Measurements from ENCODE around the gene SUPT4H1. TPM values are rescaled to one million over a fixed set of nuclear protein-coding genes. Genes with fewer than 3 reads are reported as not detected.

SUPT4H1 gene
- total RNA-seq, 1 experiment from 2014 or later: 100.0 TPM

DNA sequence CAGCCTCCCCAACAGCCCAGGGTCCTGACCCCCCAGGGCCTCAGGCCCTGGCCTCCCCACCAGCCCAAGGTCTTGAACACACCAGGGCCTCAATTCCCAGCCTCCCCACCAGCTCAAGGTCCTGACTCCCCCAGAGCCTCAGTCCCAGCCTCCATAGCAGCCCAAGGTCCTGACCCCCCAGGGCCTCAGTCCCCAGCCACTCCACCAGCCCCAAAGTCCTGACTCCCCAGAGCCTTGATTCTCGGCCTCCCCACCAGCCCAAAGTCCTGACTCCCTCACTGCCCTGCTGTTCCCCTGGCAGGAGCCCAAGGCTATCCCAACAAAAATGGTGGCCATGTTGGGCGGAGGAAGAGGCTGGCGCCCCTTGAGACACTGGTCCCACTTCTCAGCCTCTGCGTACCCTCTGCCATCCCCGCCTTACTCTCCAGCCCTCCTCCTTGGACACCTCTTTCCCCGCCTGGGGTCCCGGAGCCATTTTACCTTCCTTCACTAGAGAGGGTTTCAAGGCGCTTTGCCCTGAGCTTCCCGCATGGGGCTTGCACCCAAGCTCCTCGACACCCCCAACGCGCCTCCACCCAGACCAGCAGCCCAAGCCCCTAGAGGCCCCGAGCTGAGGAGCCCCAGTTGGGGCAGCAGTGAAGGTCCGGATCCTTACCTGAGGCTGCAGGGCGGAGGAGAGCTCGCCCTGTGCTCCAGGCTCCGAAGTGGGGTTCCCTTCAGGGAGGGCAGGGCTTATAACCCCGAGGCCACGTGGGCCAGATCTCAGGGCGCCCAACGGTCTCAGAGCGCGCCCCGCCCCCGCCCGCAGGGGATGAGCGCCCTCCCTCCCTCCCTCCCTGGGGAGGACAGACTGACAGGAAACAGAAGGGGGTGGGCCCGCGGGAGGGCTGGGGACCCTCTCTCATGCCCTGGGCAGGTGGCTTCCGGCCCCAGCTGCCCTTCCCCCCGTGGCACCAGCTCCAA, 19.9 kb downstream of the SUPT4H1 start:
- no peaks in the 10 kb centered on the region for H4K20me1 ChIP-seq (ENCODE audit: low read length)
- H3F3A ChIP-seq (ENCODE audit: low read length, unreplicated experiment): no peaks in the 10 kb centered on the region
- POLR2A ChIA-PET (ENCODE audit: unreplicated experiment): no interaction called here
- H3K9ac ChIP-seq (ENCODE audit: low read length): no peak overlapping the region
- no peak overlapping the region for H3K4me3 ChIP-seq (ENCODE audit: low read length)
- TF ChIP-seq EZH2 (IDR thresholded peaks at IDR 0.05; ENCODE audit: low read length, unreplicated experiment) (no peak), EZH2phosphoT487 (IDR thresholded peaks at IDR 0.05; ENCODE audit: borderline replicate concordance, low read length) (no peak)
- TF ChIP-seq, protein P1, sequence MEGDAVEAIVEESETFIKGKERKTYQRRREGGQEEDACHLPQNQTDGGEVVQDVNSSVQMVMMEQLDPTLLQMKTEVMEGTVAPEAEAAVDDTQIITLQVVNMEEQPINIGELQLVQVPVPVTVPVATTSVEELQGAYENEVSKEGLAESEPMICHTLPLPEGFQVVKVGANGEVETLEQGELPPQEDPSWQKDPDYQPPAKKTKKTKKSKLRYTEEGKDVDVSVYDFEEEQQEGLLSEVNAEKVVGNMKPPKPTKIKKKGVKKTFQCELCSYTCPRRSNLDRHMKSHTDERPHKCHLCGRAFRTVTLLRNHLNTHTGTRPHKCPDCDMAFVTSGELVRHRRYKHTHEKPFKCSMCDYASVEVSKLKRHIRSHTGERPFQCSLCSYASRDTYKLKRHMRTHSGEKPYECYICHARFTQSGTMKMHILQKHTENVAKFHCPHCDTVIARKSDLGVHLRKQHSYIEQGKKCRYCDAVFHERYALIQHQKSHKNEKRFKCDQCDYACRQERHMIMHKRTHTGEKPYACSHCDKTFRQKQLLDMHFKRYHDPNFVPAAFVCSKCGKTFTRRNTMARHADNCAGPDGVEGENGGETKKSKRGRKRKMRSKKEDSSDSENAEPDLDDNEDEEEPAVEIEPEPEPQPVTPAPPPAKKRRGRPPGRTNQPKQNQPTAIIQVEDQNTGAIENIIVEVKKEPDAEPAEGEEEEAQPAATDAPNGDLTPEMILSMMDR (conservative IDR thresholded peaks at IDR 0.05; ENCODE audit: low read depth, low read length): no peak
- no peaks in the 10 kb centered on the region for H3K9me3 ChIP-seq (ENCODE audit: low read length)
- DNase-seq: no peak
- H3K4me1 ChIP-seq (ENCODE audit: insufficient read depth, low read length): peaks cover 6% of the 10 kb centered on the region; the same call in 1 of the 2 replicates
- H2AFZ ChIP-seq (ENCODE audit: low read length): no peak overlapping the region
- no peak overlapping the region for H3K27ac ChIP-seq (ENCODE audit: low read length)
- intact Hi-C loops (cut with micrococcal nuclease): no loop called here
- BruUV-seq (replicated peaks): no TSS peak
- H3K9me2 ChIP-seq (replicated peaks; ENCODE audit: low read length): no peaks in the 10 kb centered on the region
- no peaks in the 10 kb centered on the region for H3K79me2 ChIP-seq (ENCODE audit: low read length)
- no peak for ATAC-seq
- no peaks in the 10 kb centered on the region for H3K36me3 ChIP-seq (ENCODE audit: low read depth, low read length)
- CTCF ChIA-PET: no interaction called here
- H3K4me2 ChIP-seq (ENCODE audit: low read length): no peak overlapping the region
- no peaks in the 10 kb centered on the region for H3K27me3 ChIP-seq (ENCODE audit: low read length)

DNA sequence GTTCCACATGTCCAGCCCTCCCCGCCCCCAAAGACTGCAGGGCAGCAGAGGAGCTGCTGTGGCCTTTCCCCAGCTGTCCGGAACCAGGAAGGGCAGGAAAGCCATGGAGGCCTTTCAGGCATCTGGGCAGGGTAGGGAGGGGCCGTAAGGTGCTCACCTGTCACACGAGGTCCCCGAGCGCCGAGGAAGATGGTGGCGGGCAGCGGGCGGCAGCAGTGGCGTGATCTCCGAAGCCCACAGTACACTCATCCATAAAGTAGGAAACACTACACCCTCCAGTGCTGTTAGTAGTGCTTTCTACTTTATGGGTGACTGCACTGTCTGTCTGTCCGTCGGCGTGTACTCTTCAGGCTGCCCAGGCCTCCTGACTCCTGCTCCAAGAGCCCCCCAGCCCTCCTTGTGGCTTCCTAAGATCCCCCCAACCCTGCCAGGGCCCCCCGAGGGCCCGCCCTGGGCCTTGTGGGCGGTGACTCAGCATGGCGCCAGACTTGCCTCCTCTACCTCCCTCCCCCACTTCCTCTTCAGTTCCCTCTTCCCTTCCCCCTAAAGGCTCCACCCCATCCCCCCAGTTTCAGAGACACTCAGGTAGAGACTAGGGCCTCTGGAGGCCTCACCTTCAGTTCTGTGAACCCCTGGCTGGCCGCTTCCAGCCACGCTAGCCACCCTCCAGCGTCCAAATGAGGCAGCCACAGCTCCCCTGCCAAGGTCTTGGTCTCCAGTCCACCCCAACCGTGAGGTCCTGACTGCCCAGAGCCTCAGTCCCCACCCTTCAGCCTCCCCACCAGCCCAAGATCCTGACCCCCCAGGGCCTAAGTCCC, 20.8 kb downstream of the SUPT4H1 start:
- Histone ChIP-seq H4K20me1 (ENCODE audit: low read length) (no peaks in the 10 kb centered on the region), H3K9me3 (ENCODE audit: low read length) (no peaks in the 10 kb centered on the region), H3K27me3 (ENCODE audit: low read length) (no peaks in the 10 kb centered on the region), H3K4me2 (ENCODE audit: low read length) (no peak overlapping the region), H3K36me3 (ENCODE audit: low read depth, low read length) (no peaks in the 10 kb centered on the region), H3K4me3 (ENCODE audit: low read length) (no peak overlapping the region), H3K27ac (ENCODE audit: low read length) (no peak overlapping the region), H3K4me1 (ENCODE audit: insufficient read depth, low read length) (peaks cover 6% of the 10 kb centered on the region; the same call in 1 of the 2 replicates), H2AFZ (ENCODE audit: low read length) (no peak overlapping the region), H3K79me2 (ENCODE audit: low read length) (no peaks in the 10 kb centered on the region), H3K9ac (ENCODE audit: low read length) (no peak overlapping the region), H3K9me2 (replicated peaks; ENCODE audit: low read length) (no peaks in the 10 kb centered on the region), H3F3A (ENCODE audit: low read length, unreplicated experiment) (no peaks in the 10 kb centered on the region)
- intact Hi-C loops (cut with micrococcal nuclease): no loop called here
- no peak for TF ChIP-seq EZH2 (IDR thresholded peaks at IDR 0.05; ENCODE audit: low read length, unreplicated experiment)
- TF ChIP-seq, protein P1 (conservative IDR thresholded peaks at IDR 0.05; ENCODE audit: low read depth, low read length): no peak
- no peak for TF ChIP-seq EZH2phosphoT487 (IDR thresholded peaks at IDR 0.05; ENCODE audit: borderline replicate concordance, low read length)
- ATAC-seq (no peak), DNase-seq (no peak)
- ChIA-PET CTCF (no interaction called here), POLR2A (ENCODE audit: unreplicated experiment) (no interaction called here)
- BruUV-seq (replicated peaks): no TSS peak

Measured in PC-3 (cell line).